OCI-LY1 (cell line): ENCODE data around the gene SSUH2.

ENCODE experiments used
- H2AFZ ChIP-seq: fragments of 200-600 bp; sonication (generic), shearing (Covaris generic); 2 replicates; pipeline ENCODE4 v1.6.0; 2014; ENCODE audit warnings: antibody characterized with exemption, mild to moderate bottlenecking, low read length
- H3F3A ChIP-seq: fragments of 200-600 bp; sonication (generic), shearing (Covaris generic); 2 replicates; pipeline ENCODE4 v1.6.0; 2014; ENCODE audit warnings: mild to moderate bottlenecking, antibody characterized with exemption, low read length, moderate library complexity; ENCODE audit not compliant: insufficient read depth
- H3K27ac ChIP-seq: fragments of 200-600 bp; sonication (generic); 2 replicates; pipeline ENCODE4 v1.5.1; 2014; ENCODE audit warnings: low read length, mixed run types, mild to moderate bottlenecking, low read depth; ENCODE audit not compliant: poor library complexity, severe bottlenecking
- H3K27me3 ChIP-seq: fragments of 200-600 bp; sonication (generic); 2 replicates; pipeline ENCODE4 v1.6.0; 2014; ENCODE audit warnings: antibody characterized with exemption, mild to moderate bottlenecking, low read length, moderate library complexity; ENCODE audit not compliant: insufficient read depth
- H3K36me3 ChIP-seq: fragments of 200-600 bp; sonication (generic); 2 replicates; pipeline ENCODE4 v1.6.1; 2014; ENCODE audit warnings: mild to moderate bottlenecking, antibody characterized with exemption, low read length, moderate library complexity, mixed read lengths; ENCODE audit not compliant: insufficient read depth
- H3K4me1 ChIP-seq: fragments of 200-600 bp; sonication (generic); 2 replicates; pipeline ENCODE4 v1.5.1; 2014; ENCODE audit warnings: mild to moderate bottlenecking, low read length, moderate library complexity; ENCODE audit not compliant: insufficient read depth, severe bottlenecking
- H3K4me2 ChIP-seq: fragments of 200-600 bp; sonication (generic), shearing (Covaris generic); 2 replicates; pipeline ENCODE4 v1.6.1; 2014; ENCODE audit warnings: low read length
- H3K4me3 ChIP-seq: fragments of 200-600 bp; sonication (generic); 2 replicates; pipeline ENCODE4 v1.5.1; 2014; ENCODE audit warnings: low read length, low read depth, mild to moderate bottlenecking, mixed read lengths; ENCODE audit not compliant: poor library complexity, severe bottlenecking
- H3K79me2 ChIP-seq: fragments of 200-600 bp; shearing (Covaris generic); 2 replicates; pipeline ENCODE4 v1.6.1; 2016; ENCODE audit warnings: mixed run types, low read length, mixed read lengths; ENCODE audit not compliant: insufficient read depth
- H3K9ac ChIP-seq: fragments of 200-600 bp; sonication (generic), shearing (Covaris generic); 2 replicates; pipeline ENCODE4 v1.6.1; 2014; ENCODE audit warnings: mild to moderate bottlenecking, low read length, mixed read lengths
- H3K9me2 ChIP-seq: fragments of 200-600 bp; sonication (generic), shearing (Covaris generic); 2 replicates; pipeline ENCODE4 v1.6.1; 2014; ENCODE audit warnings: low read depth, mild to moderate bottlenecking, low read length, mixed read lengths
- H3K9me3 ChIP-seq: fragments of 200-600 bp; shearing (Covaris generic); 2 replicates; pipeline ENCODE4 v1.6.1; 2014; ENCODE audit warnings: low read length, mixed read lengths
- H4K20me1 ChIP-seq: fragments of 200-600 bp; sonication (generic), shearing (Covaris generic); 2 replicates; pipeline ENCODE4 v1.6.0; 2016; ENCODE audit warnings: mild to moderate bottlenecking, low read length; ENCODE audit not compliant: insufficient read depth
- EZH2 ChIP-seq: fragments of 200-600 bp; sonication (generic), shearing (Covaris generic); IDR thresholded peaks from 2 replicates; pipeline ENCODE4 v1.8.0; 2017; ENCODE audit warnings: borderline replicate concordance, mixed run types, mild to moderate bottlenecking, antibody characterized with exemption, low read length, moderate library complexity, mixed read lengths
- TF ChIP-seq, protein P1 (sequence below): fragments of 200-600 bp; sonication (generic), shearing (Covaris generic); IDR thresholded peaks from 2 replicates; pipeline ENCODE4 v1.5.1; 2017; ENCODE audit warnings: mild to moderate bottlenecking, antibody characterized with exemption, low read length, moderate library complexity, mixed read lengths

The SSUH2 gene

DNA sequence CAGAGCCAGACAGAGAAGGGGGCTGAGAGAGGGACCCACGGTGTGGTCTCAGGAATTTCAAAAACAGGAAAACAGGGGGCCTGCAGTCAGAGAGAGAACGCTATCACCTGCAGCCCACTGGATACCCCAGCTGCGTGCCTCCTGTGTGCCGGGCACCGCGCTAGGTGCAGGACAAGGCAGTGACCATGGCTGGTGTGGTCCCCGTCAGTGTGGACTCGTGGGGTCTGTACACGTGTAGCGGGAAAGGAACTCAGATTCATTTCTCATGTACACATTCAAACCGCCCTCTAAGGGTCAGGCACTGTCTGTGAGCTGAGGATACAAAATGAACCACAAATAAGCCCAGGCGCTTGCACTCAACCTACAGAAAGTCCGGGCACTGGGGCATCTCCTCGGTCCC lies 20.9 kb downstream of the SSUH2 start:
- H3K4me3 ChIP-seq: no peak overlapping the region
- H3K4me1 ChIP-seq: peaks cover 20% of the 10 kb centered on the region
- TF ChIP-seq EZH2: no peak
- no peaks in the 10 kb centered on the region for H3K9me2 ChIP-seq
- H3K27me3 ChIP-seq: no peaks in the 10 kb centered on the region
- H3K36me3 ChIP-seq: no peaks in the 10 kb centered on the region
- H3K4me2 ChIP-seq: peak overlapping the region; percentile 23; the same call in 1 of the 2 replicates
- no peak overlapping the region for H3K27ac ChIP-seq
- H4K20me1 ChIP-seq: no peaks in the 10 kb centered on the region
- H3K9ac ChIP-seq: no peak overlapping the region
- H2AFZ ChIP-seq: no peak overlapping the region
- H3F3A ChIP-seq: no peaks in the 10 kb centered on the region
- no peaks in the 10 kb centered on the region for H3K79me2 ChIP-seq
- H3K9me3 ChIP-seq: no peaks in the 10 kb centered on the region

DNA sequence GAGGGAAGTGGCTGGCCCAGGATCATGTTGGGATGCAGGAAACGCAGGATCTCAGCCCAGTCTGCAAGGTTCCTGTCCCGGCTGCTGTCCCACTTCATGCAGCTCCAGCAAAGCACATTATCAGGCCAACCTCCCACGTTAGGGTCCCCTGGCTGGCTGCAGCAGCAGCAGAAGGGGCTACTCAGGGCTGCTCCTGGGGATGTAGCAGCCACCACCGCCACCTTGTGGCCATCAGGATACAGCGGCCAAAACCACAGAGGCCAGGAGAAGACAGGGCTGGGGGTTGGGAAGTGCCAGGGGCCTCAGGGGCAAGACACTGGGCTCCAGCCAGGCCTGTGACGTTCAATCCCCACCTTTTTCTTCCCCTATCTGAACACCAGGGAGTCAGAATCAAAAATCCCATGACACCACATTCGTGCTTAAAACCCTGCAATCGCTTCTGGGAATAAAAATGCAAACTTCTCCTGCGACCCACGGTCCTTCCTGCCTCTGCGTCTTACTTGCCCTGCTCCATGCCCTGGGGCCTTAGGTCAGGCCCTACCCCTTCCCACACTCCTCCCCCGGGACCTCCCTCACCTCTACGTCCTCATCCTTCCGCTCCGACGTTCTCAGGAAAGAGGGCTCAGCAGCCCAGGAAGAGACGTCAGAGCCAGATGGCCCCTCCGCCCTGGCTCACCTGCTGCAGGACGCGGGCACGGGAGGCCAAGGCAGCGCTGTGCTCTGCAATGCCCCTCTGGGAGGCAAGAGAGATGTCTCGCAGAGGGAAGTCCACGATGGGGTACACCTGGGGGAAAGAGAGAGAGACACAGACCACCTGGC lies 21.5 kb downstream of the SSUH2 start:
- Histone ChIP-seq H3K27me3 (no peaks in the 10 kb centered on the region), H2AFZ (no peak overlapping the region), H3F3A (no peaks in the 10 kb centered on the region), H4K20me1 (no peaks in the 10 kb centered on the region), H3K9me3 (no peaks in the 10 kb centered on the region), H3K4me1 (peaks cover 20% of the 10 kb centered on the region), H3K27ac (no peak overlapping the region), H3K4me3 (no peak overlapping the region), H3K9ac (peak overlapping the region; percentile 24; the same call in 1 of the 2 replicates), H3K9me2 (no peaks in the 10 kb centered on the region), H3K36me3 (no peaks in the 10 kb centered on the region), H3K79me2 (no peaks in the 10 kb centered on the region), H3K4me2 (peak overlapping the region; percentile 23)
- TF ChIP-seq, protein P1, sequence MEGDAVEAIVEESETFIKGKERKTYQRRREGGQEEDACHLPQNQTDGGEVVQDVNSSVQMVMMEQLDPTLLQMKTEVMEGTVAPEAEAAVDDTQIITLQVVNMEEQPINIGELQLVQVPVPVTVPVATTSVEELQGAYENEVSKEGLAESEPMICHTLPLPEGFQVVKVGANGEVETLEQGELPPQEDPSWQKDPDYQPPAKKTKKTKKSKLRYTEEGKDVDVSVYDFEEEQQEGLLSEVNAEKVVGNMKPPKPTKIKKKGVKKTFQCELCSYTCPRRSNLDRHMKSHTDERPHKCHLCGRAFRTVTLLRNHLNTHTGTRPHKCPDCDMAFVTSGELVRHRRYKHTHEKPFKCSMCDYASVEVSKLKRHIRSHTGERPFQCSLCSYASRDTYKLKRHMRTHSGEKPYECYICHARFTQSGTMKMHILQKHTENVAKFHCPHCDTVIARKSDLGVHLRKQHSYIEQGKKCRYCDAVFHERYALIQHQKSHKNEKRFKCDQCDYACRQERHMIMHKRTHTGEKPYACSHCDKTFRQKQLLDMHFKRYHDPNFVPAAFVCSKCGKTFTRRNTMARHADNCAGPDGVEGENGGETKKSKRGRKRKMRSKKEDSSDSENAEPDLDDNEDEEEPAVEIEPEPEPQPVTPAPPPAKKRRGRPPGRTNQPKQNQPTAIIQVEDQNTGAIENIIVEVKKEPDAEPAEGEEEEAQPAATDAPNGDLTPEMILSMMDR: peak; percentile 91
- no peak for TF ChIP-seq EZH2

DNA sequence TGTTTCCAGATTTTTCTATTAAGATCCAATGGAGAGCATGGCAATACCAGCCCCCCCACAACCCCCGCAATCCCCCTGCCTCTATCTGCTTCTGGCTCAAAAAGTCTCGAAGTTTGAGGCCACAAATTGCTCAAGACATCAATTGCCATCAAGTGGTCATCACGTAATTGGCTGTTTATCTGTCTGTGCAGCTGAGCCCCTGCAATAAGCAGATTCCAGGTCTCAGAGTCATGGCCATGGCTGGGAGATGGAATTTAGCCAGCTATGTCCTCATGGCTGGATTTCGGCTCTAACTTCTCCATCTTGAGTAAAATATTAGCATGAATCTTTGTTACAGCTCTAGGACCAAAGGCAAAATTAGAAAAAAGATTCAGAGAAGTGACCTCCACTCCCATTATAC lies 22.7 kb downstream of the SSUH2 start:
- H3K36me3 ChIP-seq: no peaks in the 10 kb centered on the region
- H3K9me2 ChIP-seq: no peaks in the 10 kb centered on the region
- H4K20me1 ChIP-seq: no peaks in the 10 kb centered on the region
- H2AFZ ChIP-seq: no peak overlapping the region
- no peak overlapping the region for H3K4me3 ChIP-seq
- no peak overlapping the region for H3K4me2 ChIP-seq
- no peaks in the 10 kb centered on the region for H3K79me2 ChIP-seq
- H3K9me3 ChIP-seq: no peaks in the 10 kb centered on the region
- H3F3A ChIP-seq: no peaks in the 10 kb centered on the region
- TF ChIP-seq, protein P1: no peak
- no peak for TF ChIP-seq EZH2
- no peak overlapping the region for H3K27ac ChIP-seq
- peaks cover 20% of the 10 kb centered on the region for H3K4me1 ChIP-seq
- H3K27me3 ChIP-seq: no peaks in the 10 kb centered on the region
- no peak overlapping the region for H3K9ac ChIP-seq
